ENCODE results near the gene ACSL3.

ACSL3 gene

GRCh38 chr2:222869252-222869560 is 8.4 kb downstream of the ACSL3 start:
- in situ Hi-C loops (cut with MboI; ENCODE audit: low pct_unique_long_range_greater_than_20kb, low sequenced_read_pairs, unreplicated experiment), result no loop called here
- DNase-seq (ENCODE audit: low spot score), result no peak
- no peak for TF ChIP-seq CTCF (IDR thresholded peaks at IDR 0.05; ENCODE audit: extremely low read depth, insufficient read depth, missing control alignments)

- DNase-seq (ENCODE audit: low spot score), result no peak
Observed at GRCh38 chr2:222871291-222871690, 10.5 kb downstream of the ACSL3 start.

GRCh38 chr2:222872551-222872950 is 11.7 kb downstream of the ACSL3 start:
- no peak for TF ChIP-seq CTCF (IDR thresholded peaks at IDR 0.05; ENCODE audit: extremely low read depth, insufficient read depth, missing control alignments)
- in situ Hi-C loops (cut with MboI; ENCODE audit: low pct_unique_long_range_greater_than_20kb, low sequenced_read_pairs, unreplicated experiment), result no loop called here
- no peak for DNase-seq (ENCODE audit: low spot score)

More at GRCh38 chr2:222871291-222871690, 10.5 kb downstream of the ACSL3 start:
- in situ Hi-C loops (cut with MboI; ENCODE audit: low pct_unique_long_range_greater_than_20kb, low sequenced_read_pairs, unreplicated experiment), result no loop called here
- no peak for TF ChIP-seq CTCF (IDR thresholded peaks at IDR 0.05; ENCODE audit: extremely low read depth, insufficient read depth, missing control alignments)

- in situ Hi-C loops (cut with MboI; ENCODE audit: low pct_unique_long_range_greater_than_20kb, low sequenced_read_pairs, unreplicated experiment), result no loop called here
Observed at GRCh38 chr2:222875482-222875881, 14.6 kb downstream of the ACSL3 start.

GRCh38 chr2:222876947-222877346 is 16.1 kb downstream of the ACSL3 start:
- TF ChIP-seq CTCF (IDR thresholded peaks at IDR 0.05; ENCODE audit: extremely low read depth, insufficient read depth, missing control alignments), result no peak
- in situ Hi-C loops (cut with MboI; ENCODE audit: low pct_unique_long_range_greater_than_20kb, low sequenced_read_pairs, unreplicated experiment), result no loop called here
- DNase-seq (ENCODE audit: low spot score), result no peak

More at GRCh38 chr2:222875482-222875881, 14.6 kb downstream of the ACSL3 start:
- DNase-seq (ENCODE audit: low spot score), result no peak
- no peak for TF ChIP-seq CTCF (IDR thresholded peaks at IDR 0.05; ENCODE audit: extremely low read depth, insufficient read depth, missing control alignments)

GRCh38 chr2:222877556-222878300 is 16.9 kb downstream of the ACSL3 start:
- in situ Hi-C loops (cut with MboI; ENCODE audit: low pct_unique_long_range_greater_than_20kb, low sequenced_read_pairs, unreplicated experiment), result no loop called here
- no peak for DNase-seq (ENCODE audit: low spot score)

More at GRCh38 chr2:222877556-222878300, 16.9 kb downstream of the ACSL3 start:
- TF ChIP-seq CTCF (IDR thresholded peaks at IDR 0.05; ENCODE audit: extremely low read depth, insufficient read depth, missing control alignments), result no peak

Measured in GM13977 (cell line).